Measurements from ENCODE around the gene PHETA1.

The PHETA1 gene

DNA sequence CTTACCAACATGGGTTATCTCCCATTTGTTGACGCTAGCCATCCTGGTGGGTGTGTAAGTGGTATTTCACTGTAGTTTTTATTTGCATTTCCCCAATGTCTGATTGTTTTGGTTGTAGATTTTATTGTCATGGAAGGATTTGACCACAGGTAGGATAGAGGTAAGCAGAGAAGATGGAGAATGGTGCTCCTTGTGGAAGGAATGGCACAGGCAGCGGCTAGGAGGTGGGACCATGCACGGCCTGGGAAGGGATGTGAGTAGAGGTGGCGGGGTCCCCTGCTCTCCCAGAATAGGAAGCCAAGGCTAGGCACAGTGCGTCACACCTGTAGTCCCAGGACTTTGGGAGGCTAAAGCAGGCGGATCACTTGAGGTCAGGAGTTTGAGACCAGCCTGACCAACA, 41.4 kb downstream of the PHETA1 start:
- no peaks in the 10 kb centered on the region for H3K36me3 ChIP-seq (ENCODE audit: control insufficient read depth in 4 of 4, insufficient read depth in 4 of 4, low read length in 3 of 4)
- ChIA-PET CTCF (interaction anchor here (1.4 kb wide), 1 partner anchor 69 kb away, joined by 4 read pairs; no protein-coding TSS in a partner anchor), POLR2A (no interaction called here)
- 95% methylated on average over 5 of the region's 6 CpGs for WGBS (ENCODE audit: insufficient coverage)
- H3K9me3 ChIP-seq (ENCODE audit: control extremely low read depth in 1 of 5, control insufficient read depth in 4 of 5, insufficient read depth in 2 of 5, low read depth in 1 of 5, low read length in 4 of 5): no peaks in the 10 kb centered on the region
- DNase-seq: no peak
- H3K27ac ChIP-seq (ENCODE audit: insufficient read depth in 1 of 2, low read depth in 1 of 2, low read length in 2 of 2, poor library complexity in 1 of 2, severe bottlenecking in 2 of 2): no peak overlapping the region
- no peak overlapping the region for H3K4me3 ChIP-seq (ENCODE audit: control insufficient read depth in 1 of 7, extremely low read depth in 1 of 7, insufficient read depth in 4 of 7, low read depth in 2 of 7, low read length in 6 of 7)
- peaks cover 0 to 2% (median 0%) of the 10 kb centered on the region in 4 experiments for H3K4me1 ChIP-seq (ENCODE audit: control extremely low read depth in 1 of 4, control insufficient read depth in 4 of 4, insufficient read depth in 4 of 4, low read length in 3 of 4)
- peaks cover 0 to 2% (median 0%) of the 10 kb centered on the region in 5 experiments for H3K27me3 ChIP-seq (replicated peaks in 2 of 5; ENCODE audit: control insufficient read depth in 4 of 5, insufficient read depth in 5 of 5, low read length in 4 of 5)

DNA sequence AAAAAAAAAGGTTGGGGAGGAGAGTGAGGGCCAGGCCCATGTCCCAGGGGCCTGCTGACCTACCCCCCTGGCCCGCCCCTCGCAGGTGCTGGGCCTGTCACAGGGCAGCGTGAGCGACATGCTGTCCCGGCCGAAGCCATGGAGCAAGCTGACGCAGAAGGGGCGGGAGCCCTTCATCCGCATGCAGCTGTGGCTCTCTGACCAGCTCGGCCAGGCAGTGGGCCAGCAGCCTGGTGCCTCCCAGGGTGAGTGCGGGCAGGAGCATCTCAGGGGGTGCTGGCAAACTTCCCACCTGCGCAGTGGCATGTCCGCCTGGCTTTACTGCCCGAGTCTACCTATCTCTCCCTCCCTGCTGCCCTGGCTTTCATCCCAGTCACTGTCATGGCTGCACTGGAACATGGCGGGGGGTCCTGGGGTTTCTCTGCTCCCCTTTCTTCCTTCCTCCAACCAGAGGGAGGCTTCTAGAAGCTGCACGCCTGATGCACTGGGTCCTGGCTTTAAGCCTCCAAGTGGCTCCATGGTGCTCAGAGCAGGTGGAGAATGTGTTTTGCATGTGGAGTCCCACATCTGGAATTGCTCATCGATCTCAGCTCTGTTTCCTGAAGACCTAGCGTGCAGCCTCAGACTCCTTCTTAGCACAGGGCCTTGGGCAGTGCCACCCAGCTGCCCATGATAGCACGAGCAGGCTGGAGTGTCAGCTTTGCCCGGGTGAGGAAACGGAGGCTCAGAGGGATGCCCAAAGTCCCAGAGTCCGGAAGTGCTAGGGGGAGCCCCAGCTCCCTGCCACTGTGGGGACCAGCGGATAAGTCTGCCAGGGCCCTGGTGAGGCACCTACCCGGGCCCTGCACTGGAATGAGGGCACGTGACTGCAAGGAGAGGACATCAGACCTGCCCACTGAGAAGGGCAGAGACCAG, 46.3 kb downstream of the PHETA1 start:
- Histone ChIP-seq H3K4me1 (ENCODE audit: control extremely low read depth in 1 of 4, control insufficient read depth in 4 of 4, insufficient read depth in 4 of 4, low read length in 3 of 4) (no peaks in the 10 kb centered on the region), H3K27me3 (replicated peaks in 2 of 5; ENCODE audit: control insufficient read depth in 4 of 5, insufficient read depth in 5 of 5, low read length in 4 of 5) (peaks cover 0 to 2% (median 0%) of the 10 kb centered on the region in 5 experiments), H3K36me3 (ENCODE audit: control insufficient read depth in 4 of 4, insufficient read depth in 4 of 4, low read length in 3 of 4) (no peaks in the 10 kb centered on the region), H3K27ac (ENCODE audit: insufficient read depth in 1 of 2, low read depth in 1 of 2, low read length in 2 of 2, poor library complexity in 1 of 2, severe bottlenecking in 2 of 2) (no peak overlapping the region), H3K4me3 (ENCODE audit: control insufficient read depth in 1 of 7, extremely low read depth in 1 of 7, insufficient read depth in 4 of 7, low read depth in 2 of 7, low read length in 6 of 7) (no peak overlapping the region), H3K9me3 (ENCODE audit: control extremely low read depth in 1 of 5, control insufficient read depth in 4 of 5, insufficient read depth in 2 of 5, low read depth in 1 of 5, low read length in 4 of 5) (no peaks in the 10 kb centered on the region)
- WGBS (ENCODE audit: insufficient coverage): 92% methylated on average over 21 of the region's 25 CpGs
- POLR2A ChIA-PET: interaction anchor here (0.6 kb wide), 1 partner anchor 61 kb away, joined by 3 read pairs; no protein-coding TSS in a partner anchor
- CTCF ChIA-PET: interaction anchor here (0.8 to 1.4 kb wide), 4 partner anchors 9 to 151 kb away, joined by 3 to 5 read pairs (median 3); no protein-coding TSS in a partner anchor
- DNase-seq: no peak

DNA sequence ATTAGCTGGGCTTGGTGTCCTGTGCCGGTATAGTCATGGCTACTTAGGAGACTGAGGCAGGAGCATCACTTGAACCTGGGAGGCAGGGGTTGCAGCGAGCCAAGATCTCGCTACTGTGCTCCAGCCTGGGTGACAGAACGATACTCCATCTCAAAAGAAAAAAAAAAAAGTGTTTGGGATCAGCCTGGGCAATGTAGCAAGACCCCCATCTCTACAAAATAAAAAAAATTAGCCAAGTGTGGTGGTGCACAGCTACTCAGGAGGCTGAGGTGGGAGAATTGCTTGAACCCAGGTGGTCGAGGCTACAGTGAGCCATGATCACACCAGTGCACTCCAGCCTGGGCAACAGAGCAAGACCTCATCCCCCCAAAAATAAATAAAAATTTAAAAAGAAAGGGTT, 47.6 kb downstream of the PHETA1 start:
- DNase-seq: no peak
- Histone ChIP-seq H3K27me3 (replicated peaks in 2 of 5; ENCODE audit: control insufficient read depth in 4 of 5, insufficient read depth in 5 of 5, low read length in 4 of 5) (no peaks in the 10 kb centered on the region), H3K9me3 (ENCODE audit: control extremely low read depth in 1 of 5, control insufficient read depth in 4 of 5, insufficient read depth in 2 of 5, low read depth in 1 of 5, low read length in 4 of 5) (no peaks in the 10 kb centered on the region), H3K36me3 (ENCODE audit: control insufficient read depth in 4 of 4, insufficient read depth in 4 of 4, low read length in 3 of 4) (no peaks in the 10 kb centered on the region), H3K4me3 (ENCODE audit: control insufficient read depth in 1 of 7, extremely low read depth in 1 of 7, insufficient read depth in 4 of 7, low read depth in 2 of 7, low read length in 6 of 7) (no peak overlapping the region), H3K4me1 (ENCODE audit: control extremely low read depth in 1 of 4, control insufficient read depth in 4 of 4, insufficient read depth in 4 of 4, low read length in 3 of 4) (peaks cover 0 to 7% (median 0%) of the 10 kb centered on the region in 4 experiments), H3K27ac (ENCODE audit: insufficient read depth in 1 of 2, low read depth in 1 of 2, low read length in 2 of 2, poor library complexity in 1 of 2, severe bottlenecking in 2 of 2) (no peak overlapping the region)
- ChIA-PET POLR2A (no interaction called here), CTCF (interaction anchor here (1.4 kb wide), 1 partner anchor 17 kb away, joined by 3 read pairs; no protein-coding TSS in a partner anchor)
- WGBS (ENCODE audit: insufficient coverage): no CpG with 5 or more reads among the region's 5 CpGs

DNA sequence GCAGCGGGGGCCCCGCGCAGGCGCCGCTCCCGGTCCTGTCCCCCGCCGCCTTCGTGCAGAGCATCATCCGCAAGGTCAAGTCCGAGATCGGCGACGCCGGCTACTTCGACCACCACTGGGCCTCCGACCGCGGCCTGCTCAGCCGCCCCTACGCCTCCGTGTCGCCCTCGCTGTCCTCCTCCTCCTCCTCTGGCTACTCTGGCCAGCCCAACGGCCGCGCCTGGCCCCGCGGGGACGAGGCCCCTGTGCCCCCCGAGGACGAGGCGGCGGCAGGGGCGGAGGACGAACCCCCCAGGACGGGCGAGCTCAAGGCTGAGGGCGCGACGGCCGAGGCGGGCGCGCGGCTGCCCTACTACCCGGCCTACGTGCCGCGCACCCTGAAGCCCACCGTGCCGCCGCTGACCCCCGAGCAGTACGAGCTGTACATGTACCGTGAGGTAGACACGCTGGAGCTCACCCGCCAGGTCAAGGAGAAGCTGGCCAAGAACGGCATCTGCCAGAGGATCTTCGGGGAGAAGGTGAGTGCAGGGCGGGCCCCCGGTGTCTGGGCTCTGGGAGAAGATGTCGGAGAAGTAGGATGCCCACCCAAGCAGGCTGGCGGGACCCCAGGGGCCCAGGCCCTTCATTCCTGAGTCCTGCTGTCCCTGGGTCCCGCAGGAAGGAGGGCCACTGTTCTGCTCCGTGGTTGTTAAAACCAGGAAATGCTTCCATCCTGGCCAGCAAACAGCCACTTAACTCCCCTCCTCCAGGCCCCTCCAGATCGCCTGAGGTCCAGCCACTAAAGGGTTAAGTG, 48.4 kb downstream of the PHETA1 start:
- no peak for DNase-seq

DNA sequence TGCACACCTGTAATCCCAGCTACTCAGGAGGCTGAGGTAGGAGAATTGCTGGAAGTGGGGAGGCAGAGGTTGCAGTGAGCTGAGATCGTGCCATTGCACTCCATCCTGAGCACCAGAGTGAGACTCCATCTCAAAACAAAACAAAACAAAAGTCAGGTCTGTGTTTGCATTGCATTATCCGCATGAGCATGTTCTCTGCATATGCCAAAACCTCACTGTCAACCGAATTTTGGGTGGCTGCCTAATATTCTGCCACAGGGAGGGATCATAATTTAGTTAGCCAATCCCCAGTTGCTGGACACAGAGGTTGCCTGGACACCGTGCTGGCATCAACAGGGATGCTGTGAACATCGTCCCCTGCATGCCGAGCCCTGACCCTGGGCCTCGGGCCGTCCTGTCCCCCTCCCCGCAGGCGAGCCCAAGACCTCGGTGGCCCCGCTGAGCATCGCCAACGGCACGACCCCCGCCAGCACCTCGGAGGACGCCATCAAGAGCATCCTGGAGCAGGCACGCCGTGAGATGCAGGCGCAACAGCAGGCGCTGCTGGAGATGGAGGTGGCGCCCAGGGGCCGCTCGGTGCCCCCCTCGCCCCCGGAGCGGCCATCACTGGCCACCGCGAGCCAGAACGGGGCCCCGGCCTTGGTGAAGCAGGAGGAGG, 49.2 kb downstream of the PHETA1 start:
- no peak overlapping the region for H3K4me3 ChIP-seq (ENCODE audit: control insufficient read depth in 1 of 7, extremely low read depth in 1 of 7, insufficient read depth in 4 of 7, low read depth in 2 of 7, low read length in 6 of 7)
- H3K27me3 ChIP-seq (replicated peaks in 2 of 5; ENCODE audit: control insufficient read depth in 4 of 5, insufficient read depth in 5 of 5, low read length in 4 of 5): no peaks in the 10 kb centered on the region
- ChIA-PET POLR2A (no interaction called here), CTCF (interaction anchor here (0.6 to 1.4 kb wide), 2 partner anchors 19 to 131 kb away, joined by 3 read pairs; no protein-coding TSS in a partner anchor)
- H3K36me3 ChIP-seq (ENCODE audit: control insufficient read depth in 4 of 4, insufficient read depth in 4 of 4, low read length in 3 of 4): no peaks in the 10 kb centered on the region
- DNase-seq: no peak
- no peak overlapping the region for H3K27ac ChIP-seq (ENCODE audit: insufficient read depth in 1 of 2, low read depth in 1 of 2, low read length in 2 of 2, poor library complexity in 1 of 2, severe bottlenecking in 2 of 2)
- H3K9me3 ChIP-seq (ENCODE audit: control extremely low read depth in 1 of 5, control insufficient read depth in 4 of 5, insufficient read depth in 2 of 5, low read depth in 1 of 5, low read length in 4 of 5): no peaks in the 10 kb centered on the region
- H3K4me1 ChIP-seq (ENCODE audit: control extremely low read depth in 1 of 4, control insufficient read depth in 4 of 4, insufficient read depth in 4 of 4, low read length in 3 of 4): peaks cover 0 to 16% (median 0%) of the 10 kb centered on the region in 4 experiments
- 95% methylated on average over 31 of the region's 32 CpGs for WGBS (ENCODE audit: insufficient coverage)

More for the DNA sequence above, 48.4 kb downstream of the PHETA1 start:
- ChIA-PET CTCF (interaction anchor here (1.4 kb wide), 1 partner anchor 16 kb away, joined by 3 read pairs; no protein-coding TSS in a partner anchor), POLR2A (no interaction called here)
- no peaks in the 10 kb centered on the region for H3K9me3 ChIP-seq (ENCODE audit: control extremely low read depth in 1 of 5, control insufficient read depth in 4 of 5, insufficient read depth in 2 of 5, low read depth in 1 of 5, low read length in 4 of 5)
- no peaks in the 10 kb centered on the region for H3K27me3 ChIP-seq (replicated peaks in 2 of 5; ENCODE audit: control insufficient read depth in 4 of 5, insufficient read depth in 5 of 5, low read length in 4 of 5)
- H3K36me3 ChIP-seq (ENCODE audit: control insufficient read depth in 4 of 4, insufficient read depth in 4 of 4, low read length in 3 of 4): no peaks in the 10 kb centered on the region
- WGBS (ENCODE audit: insufficient coverage): 93% methylated on average over 60 of the region's 67 CpGs
- no peak overlapping the region for H3K27ac ChIP-seq (ENCODE audit: insufficient read depth in 1 of 2, low read depth in 1 of 2, low read length in 2 of 2, poor library complexity in 1 of 2, severe bottlenecking in 2 of 2)
- H3K4me3 ChIP-seq (ENCODE audit: control insufficient read depth in 1 of 7, extremely low read depth in 1 of 7, insufficient read depth in 4 of 7, low read depth in 2 of 7, low read length in 6 of 7): no peak overlapping the region
- peaks cover 0 to 13% (median 0%) of the 10 kb centered on the region in 4 experiments for H3K4me1 ChIP-seq (ENCODE audit: control extremely low read depth in 1 of 4, control insufficient read depth in 4 of 4, insufficient read depth in 4 of 4, low read length in 3 of 4)

DNA sequence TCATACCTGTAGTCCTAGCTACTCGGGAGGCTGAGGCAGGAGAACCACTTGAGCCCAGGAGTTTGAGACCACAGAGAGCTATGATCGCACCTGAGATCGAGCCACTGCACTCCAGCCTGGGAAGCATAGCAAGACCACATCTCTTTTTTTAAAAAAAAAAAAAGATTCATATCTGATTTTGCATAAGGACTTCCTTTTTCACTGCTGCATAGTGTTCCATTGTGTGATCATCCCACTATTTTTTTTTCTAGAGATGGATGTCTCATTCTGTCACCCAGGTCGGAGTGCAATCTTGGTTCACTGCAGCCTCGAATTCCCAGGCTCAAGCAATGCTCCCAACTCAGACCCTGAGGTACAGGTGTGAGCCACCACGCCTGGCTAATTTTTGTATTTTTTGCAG, 50.4 kb downstream of the PHETA1 start:
- Histone ChIP-seq H3K4me1 (ENCODE audit: control extremely low read depth in 1 of 4, control insufficient read depth in 4 of 4, insufficient read depth in 4 of 4, low read length in 3 of 4) (peaks cover 0 to 19% (median 2%) of the 10 kb centered on the region in 4 experiments), H3K27ac (ENCODE audit: insufficient read depth in 1 of 2, low read depth in 1 of 2, low read length in 2 of 2, poor library complexity in 1 of 2, severe bottlenecking in 2 of 2) (no peak overlapping the region), H3K4me3 (ENCODE audit: control insufficient read depth in 1 of 7, extremely low read depth in 1 of 7, insufficient read depth in 4 of 7, low read depth in 2 of 7, low read length in 6 of 7) (no peak overlapping the region), H3K27me3 (replicated peaks in 2 of 5; ENCODE audit: control insufficient read depth in 4 of 5, insufficient read depth in 5 of 5, low read length in 4 of 5) (no peaks in the 10 kb centered on the region), H3K36me3 (ENCODE audit: control insufficient read depth in 4 of 4, insufficient read depth in 4 of 4, low read length in 3 of 4) (no peaks in the 10 kb centered on the region), H3K9me3 (ENCODE audit: control extremely low read depth in 1 of 5, control insufficient read depth in 4 of 5, insufficient read depth in 2 of 5, low read depth in 1 of 5, low read length in 4 of 5) (no peaks in the 10 kb centered on the region)
- DNase-seq: no peak
- POLR2A ChIA-PET: no interaction called here
- CTCF ChIA-PET: interaction anchor here (1.1 to 1.4 kb wide), 3 partner anchors 11 to 132 kb away, joined by 3 to 4 read pairs (median 3); no protein-coding TSS in a partner anchor
- 95% methylated on average over 5 of the region's 6 CpGs for WGBS (ENCODE audit: insufficient coverage)
